ENCODE data around the gene ADAMTS16.

The ADAMTS16 gene

GRCh38 chr5:5351288-5351979, 211.3 kb downstream of the ADAMTS16 start:
- no peaks in the 10 kb centered on the region for H3K4me1 Mint-ChIP-seq (ENCODE audit: low read depth)
- H3K4me3 Mint-ChIP-seq = no peak overlapping the region
- no peak overlapping the region for H3K27ac Mint-ChIP-seq
- H3K36me3 Mint-ChIP-seq (ENCODE audit: low read depth) = no peaks in the 10 kb centered on the region
- no peaks in the 10 kb centered on the region for H3K27me3 Mint-ChIP-seq
- H3K9me3 Mint-ChIP-seq = no peaks in the 10 kb centered on the region

- no peaks in the 10 kb centered on the region for H3K27me3 Mint-ChIP-seq
- H3K36me3 Mint-ChIP-seq (ENCODE audit: low read depth) = no peaks in the 10 kb centered on the region
- H3K27ac Mint-ChIP-seq = no peak overlapping the region
- H3K4me3 Mint-ChIP-seq = no peak overlapping the region
- H3K9me3 Mint-ChIP-seq = no peaks in the 10 kb centered on the region
- H3K4me1 Mint-ChIP-seq (ENCODE audit: low read depth) = no peaks in the 10 kb centered on the region
Measured at GRCh38 chr5:5352675-5353074, 212.5 kb downstream of the ADAMTS16 start.

GRCh38 chr5:5353681-5354080, 213.6 kb downstream of the ADAMTS16 start:
- Mint-ChIP-seq H3K36me3 (ENCODE audit: low read depth) (no peaks in the 10 kb centered on the region), H3K4me3 (no peak overlapping the region), H3K27ac (no peak overlapping the region), H3K4me1 (ENCODE audit: low read depth) (no peaks in the 10 kb centered on the region), H3K27me3 (no peaks in the 10 kb centered on the region), H3K9me3 (no peaks in the 10 kb centered on the region)

GRCh38 chr5:5356765-5357164, 216.6 kb downstream of the ADAMTS16 start:
- no peaks in the 10 kb centered on the region for H3K36me3 Mint-ChIP-seq (ENCODE audit: low read depth)
- H3K27me3 Mint-ChIP-seq = no peaks in the 10 kb centered on the region
- H3K4me3 Mint-ChIP-seq = no peak overlapping the region
- H3K9me3 Mint-ChIP-seq = no peaks in the 10 kb centered on the region
- no peaks in the 10 kb centered on the region for H3K4me1 Mint-ChIP-seq (ENCODE audit: low read depth)
- no peak overlapping the region for H3K27ac Mint-ChIP-seq

- Mint-ChIP-seq H3K36me3 (ENCODE audit: low read depth) (no peaks in the 10 kb centered on the region), H3K27me3 (no peaks in the 10 kb centered on the region), H3K4me3 (no peak overlapping the region), H3K27ac (no peak overlapping the region), H3K9me3 (no peaks in the 10 kb centered on the region), H3K4me1 (ENCODE audit: low read depth) (no peaks in the 10 kb centered on the region)
Measured at GRCh38 chr5:5359618-5360017, 219.5 kb downstream of the ADAMTS16 start.

GRCh38 chr5:5360363-5360940, 220.3 kb downstream of the ADAMTS16 start:
- no peaks in the 10 kb centered on the region for H3K36me3 Mint-ChIP-seq (ENCODE audit: low read depth)
- H3K4me1 Mint-ChIP-seq (ENCODE audit: low read depth) = no peaks in the 10 kb centered on the region
- H3K4me3 Mint-ChIP-seq = no peak overlapping the region
- H3K27me3 Mint-ChIP-seq = no peaks in the 10 kb centered on the region
- H3K27ac Mint-ChIP-seq = no peak overlapping the region
- H3K9me3 Mint-ChIP-seq = no peaks in the 10 kb centered on the region

GRCh38 chr5:5360941-5361520, 220.9 kb downstream of the ADAMTS16 start:
- Mint-ChIP-seq H3K36me3 (ENCODE audit: low read depth) (no peaks in the 10 kb centered on the region), H3K9me3 (no peaks in the 10 kb centered on the region), H3K27ac (no peak overlapping the region), H3K27me3 (no peaks in the 10 kb centered on the region), H3K4me3 (no peak overlapping the region), H3K4me1 (ENCODE audit: low read depth) (no peaks in the 10 kb centered on the region)

GRCh38 chr5:5363045-5363444, 222.9 kb downstream of the ADAMTS16 start:
- H3K4me1 Mint-ChIP-seq (ENCODE audit: low read depth) = no peaks in the 10 kb centered on the region
- no peaks in the 10 kb centered on the region for H3K36me3 Mint-ChIP-seq (ENCODE audit: low read depth)
- H3K27me3 Mint-ChIP-seq = no peaks in the 10 kb centered on the region
- no peaks in the 10 kb centered on the region for H3K9me3 Mint-ChIP-seq
- H3K4me3 Mint-ChIP-seq = no peak overlapping the region
- H3K27ac Mint-ChIP-seq = no peak overlapping the region

- no peak overlapping the region for H3K27ac Mint-ChIP-seq
Measured at GRCh38 chr5:5364932-5365331, 224.8 kb downstream of the ADAMTS16 start.

GRCh38 chr5:5367739-5368138, 227.6 kb downstream of the ADAMTS16 start:
- Mint-ChIP-seq H3K36me3 (ENCODE audit: low read depth) (no peaks in the 10 kb centered on the region), H3K27ac (no peak overlapping the region), H3K27me3 (no peaks in the 10 kb centered on the region), H3K4me1 (ENCODE audit: low read depth) (no peaks in the 10 kb centered on the region), H3K4me3 (no peak overlapping the region), H3K9me3 (no peaks in the 10 kb centered on the region)

More at GRCh38 chr5:5364932-5365331, 224.8 kb downstream of the ADAMTS16 start:
- H3K36me3 Mint-ChIP-seq (ENCODE audit: low read depth) = no peaks in the 10 kb centered on the region
- no peaks in the 10 kb centered on the region for H3K9me3 Mint-ChIP-seq
- no peak overlapping the region for H3K4me3 Mint-ChIP-seq
- H3K27me3 Mint-ChIP-seq = no peaks in the 10 kb centered on the region
- H3K4me1 Mint-ChIP-seq (ENCODE audit: low read depth) = no peaks in the 10 kb centered on the region

GRCh38 chr5:5369051-5369605, 229.0 kb downstream of the ADAMTS16 start:
- no peak overlapping the region for H3K4me3 Mint-ChIP-seq
- no peaks in the 10 kb centered on the region for H3K4me1 Mint-ChIP-seq (ENCODE audit: low read depth)
- H3K9me3 Mint-ChIP-seq = no peaks in the 10 kb centered on the region
- no peaks in the 10 kb centered on the region for H3K36me3 Mint-ChIP-seq (ENCODE audit: low read depth)
- H3K27me3 Mint-ChIP-seq = no peaks in the 10 kb centered on the region
- no peak overlapping the region for H3K27ac Mint-ChIP-seq
